HK-2 (cell line): ENCODE results near the gene SSR1.
"Not testable (repeated sequence)": the region's sequence is repeated elsewhere in the genome, so short reads cannot be mapped to it uniquely, and the experiment has no call there.

Experiments used
- DNase-seq: peaks from one replicate; pipeline ENCODE4 v3.0.0-alpha.2; 2018; ENCODE audit not compliant: unreplicated experiment

SSR1 gene

GRCh38 chr6:7276199-7276524 lies 36.8 kb downstream of the SSR1 start:
- no peak for DNase-seq

GRCh38 chr6:7274525-7274924 lies 38.5 kb downstream of the SSR1 start:
- not testable (repeated sequence) for DNase-seq

- no peak for DNase-seq
Measured at GRCh38 chr6:7273709-7274108, 39.3 kb downstream of the SSR1 start.

GRCh38 chr6:7271205-7271534 lies 41.8 kb downstream of the SSR1 start:
- no peak for DNase-seq

GRCh38 chr6:7270320-7271204 lies 42.4 kb downstream of the SSR1 start:
- DNase-seq = no peak

GRCh38 chr6:7269816-7270215 lies 43.2 kb downstream of the SSR1 start:
- DNase-seq = no peak

GRCh38 chr6:7268816-7269555 lies 44.0 kb downstream of the SSR1 start:
- no peak for DNase-seq

GRCh38 chr6:7268362-7268761 lies 44.6 kb downstream of the SSR1 start:
- no peak for DNase-seq

- peak; percentile 88 for DNase-seq
Measured at GRCh38 chr6:7267466-7268091, 45.4 kb downstream of the SSR1 start.

GRCh38 chr6:7267071-7267465 lies 45.9 kb downstream of the SSR1 start:
- DNase-seq = no peak

- not testable (repeated sequence) for DNase-seq
Measured at GRCh38 chr6:7265385-7265726, 47.6 kb downstream of the SSR1 start.

GRCh38 chr6:7264686-7265384 lies 48.2 kb downstream of the SSR1 start:
- no peak for DNase-seq

GRCh38 chr6:7264041-7264440 lies 49.0 kb downstream of the SSR1 start:
- no peak for DNase-seq

GRCh38 chr6:7263519-7263805 lies 49.5 kb downstream of the SSR1 start:
- DNase-seq = not testable (repeated sequence)

- no peak for DNase-seq
Measured at GRCh38 chr6:7262746-7263518, 50.1 kb downstream of the SSR1 start.

GRCh38 chr6:7261852-7262461 lies 51.0 kb downstream of the SSR1 start:
- DNase-seq = no peak

- DNase-seq = peak; percentile 90
Measured at GRCh38 chr6:7261032-7261841, 51.8 kb downstream of the SSR1 start.

GRCh38 chr6:7260291-7261031 lies 52.5 kb downstream of the SSR1 start:
- no peak for DNase-seq

GRCh38 chr6:7258231-7258763 lies 54.7 kb downstream of the SSR1 start:
- no peak for DNase-seq
